ENCODE data around the gene SLC25A27.
A peak's percentile ranks its signal among the peaks of the same experiment; 100 is the strongest.

DNA sequence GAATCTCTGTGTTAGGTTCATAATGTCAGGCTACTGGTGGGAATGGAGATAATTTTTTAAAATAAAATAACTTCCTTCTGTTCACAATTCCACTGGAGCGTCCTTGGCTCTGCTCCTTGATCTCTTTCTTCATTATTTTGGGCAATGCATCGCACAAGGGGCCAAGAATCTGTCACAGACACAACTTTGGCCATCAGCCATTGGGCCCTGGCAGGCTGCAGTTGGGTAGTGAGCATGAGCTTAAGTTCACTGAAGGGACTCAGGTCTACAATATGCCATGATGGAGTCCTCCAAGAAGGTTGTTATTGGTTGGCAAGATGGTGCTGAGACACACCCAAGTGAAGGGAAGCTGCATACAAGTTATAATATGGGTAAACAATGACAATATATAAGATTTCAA lies 40.1 kb upstream of the SLC25A27 start:
- TF ChIP-seq POLR2AphosphoS5 (IDR thresholded peaks at IDR 0.05), result peak in 1 of 2 donors; percentile 9
- TF ChIP-seq, protein P1, sequence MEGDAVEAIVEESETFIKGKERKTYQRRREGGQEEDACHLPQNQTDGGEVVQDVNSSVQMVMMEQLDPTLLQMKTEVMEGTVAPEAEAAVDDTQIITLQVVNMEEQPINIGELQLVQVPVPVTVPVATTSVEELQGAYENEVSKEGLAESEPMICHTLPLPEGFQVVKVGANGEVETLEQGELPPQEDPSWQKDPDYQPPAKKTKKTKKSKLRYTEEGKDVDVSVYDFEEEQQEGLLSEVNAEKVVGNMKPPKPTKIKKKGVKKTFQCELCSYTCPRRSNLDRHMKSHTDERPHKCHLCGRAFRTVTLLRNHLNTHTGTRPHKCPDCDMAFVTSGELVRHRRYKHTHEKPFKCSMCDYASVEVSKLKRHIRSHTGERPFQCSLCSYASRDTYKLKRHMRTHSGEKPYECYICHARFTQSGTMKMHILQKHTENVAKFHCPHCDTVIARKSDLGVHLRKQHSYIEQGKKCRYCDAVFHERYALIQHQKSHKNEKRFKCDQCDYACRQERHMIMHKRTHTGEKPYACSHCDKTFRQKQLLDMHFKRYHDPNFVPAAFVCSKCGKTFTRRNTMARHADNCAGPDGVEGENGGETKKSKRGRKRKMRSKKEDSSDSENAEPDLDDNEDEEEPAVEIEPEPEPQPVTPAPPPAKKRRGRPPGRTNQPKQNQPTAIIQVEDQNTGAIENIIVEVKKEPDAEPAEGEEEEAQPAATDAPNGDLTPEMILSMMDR (IDR thresholded peaks at IDR 0.05), result no peak
